A549 (cell line): ENCODE results near the gene AMIGO3. TPM values are rescaled to one million over a fixed set of nuclear protein-coding genes. Genes with fewer than 3 reads are reported as not detected.

Experiments
- ATAC-seq, 2 experiments: fragments of 200-7000 bp in 1 of 2; fragments of >200 bp in 1 of 2; cut with Nextera tagmentation in 1 of 2; cut with Tn5 transposase in 1 of 2; 3 replicates each; pipeline versions ENCODE4 v1.8.0 to v1.9.1; 2018 to 2020; ENCODE audit warnings: mild to moderate bottlenecking in 1 of 2, moderate library complexity in 1 of 2
- CTCF ChIA-PET: fragments of 300-600 bp; sonication (Branson Sonifier 250); formaldehyde crosslinking; extraction: SDS; loops from one replicate; lab custom pipeline; 2021; ENCODE audit warnings: antibody characterized with exemption, inconsistent platforms; lab: Yijun Ruan, JAX
- POLR2A ChIA-PET: fragments of 350-600 bp; formaldehyde crosslinking; extraction: SDS; loops from one replicate; lab custom pipeline; 2021; ENCODE audit warnings: antibody characterized with exemption, inconsistent platforms; lab: Yijun Ruan, JAX
- DNase-seq, 2 experiments: peaks; one replicate each; pipeline versions ENCODE4 v3.0.0 to v3.0.0-alpha.2; 2011 to 2016; ENCODE audit warnings: low read depth in 1 of 2, low spot score in 1 of 2
- FAIRE-seq: peaks from 2 replicates; lab custom pipeline; 2011; peaks lifted over from hg19 to GRCh38; lab: Jason Lieb, UNC
- H3K27ac ChIP-seq, 2 experiments: fragments of >200 bp; sonication (Bioruptor Twin); formaldehyde crosslinking; 3 replicates each; pipeline ENCODE4 v1.5.1; 2016 to 2017
- H3K4me1 ChIP-seq: fragments of >200 bp; sonication (Bioruptor Twin); formaldehyde crosslinking; 3 replicates; pipeline ENCODE4 v1.6.1; 2016
- H3K4me2 ChIP-seq: fragments of >200 bp; sonication (Bioruptor Twin); formaldehyde crosslinking; 3 replicates; pipeline ENCODE4 v1.6.1; 2016
- H3K4me3 ChIP-seq: fragments of >200 bp; sonication (Bioruptor Twin); formaldehyde crosslinking; 3 replicates; pipeline ENCODE4 v1.5.1; 2016
- H3K9me3 ChIP-seq: fragments of >200 bp; sonication (Bioruptor Twin); formaldehyde crosslinking; 3 replicates; pipeline ENCODE4 v1.6.1; 2016
- CBX2 ChIP-seq: fragments of 200-600 bp; sonication (generic); IDR thresholded peaks from 2 replicates; pipeline ENCODE4 v1.6.1; 2016; ENCODE audit warnings: low read depth, mild to moderate bottlenecking, borderline replicate concordance
- CEBPB ChIP-seq, 2 experiments: fragments of >200 bp in 1 of 2; sonication (Bioruptor Twin) in 1 of 2; formaldehyde crosslinking in 1 of 2; IDR thresholded peaks; 2 replicates each; pipeline ENCODE4 v1.6.1; 2012 to 2016
- CHD4 ChIP-seq: fragments of 200-600 bp; sonication (generic); IDR thresholded peaks from 2 replicates; pipeline ENCODE4 v1.6.1; 2016; ENCODE audit warnings: antibody characterized with exemption, mild to moderate bottlenecking, borderline replicate concordance
- FOXS1 ChIP-seq: fragments of 250-450 bp; sonication (Bioruptor Pico); IDR thresholded peaks from 2 replicates; pipeline ENCODE4 v1.5.0; 2020; ENCODE audit warnings: mild to moderate bottlenecking, moderate library complexity
- HDAC2 ChIP-seq: fragments of 200-600 bp; sonication (generic); IDR thresholded peaks from 2 replicates; pipeline ENCODE4 v1.6.1; 2016
- HOXB13 ChIP-seq: fragments of 250-450 bp; sonication (Bioruptor Pico); IDR thresholded peaks from 2 replicates; pipeline ENCODE4 v1.5.0; 2020; ENCODE audit warnings: low read depth, mild to moderate bottlenecking, moderate library complexity
- HOXB5 ChIP-seq: fragments of 250-450 bp; sonication (Bioruptor Pico); IDR thresholded peaks from 2 replicates; pipeline ENCODE4 v1.5.0; 2020; ENCODE audit warnings: mild to moderate bottlenecking, moderate library complexity
- JUN ChIP-seq, 2 experiments: fragments of >200 bp; sonication (Bioruptor Twin); formaldehyde crosslinking; IDR thresholded peaks; 2 replicates in 1 of 2; 3 replicates in 1 of 2; pipeline ENCODE4 v1.6.1; 2016 to 2017
- KDM5A ChIP-seq: fragments of 200-600 bp; sonication (generic); IDR thresholded peaks from 2 replicates; pipeline ENCODE4 v1.6.1; 2016; ENCODE audit warnings: antibody characterized with exemption, mild to moderate bottlenecking
- POLR2AphosphoS2 ChIP-seq: conservative IDR thresholded peaks from 2 replicates; pipeline ENCODE4 v1.6.1; 2012; ENCODE audit warnings: low read length, improper control_type of control experiment, inconsistent platforms
- RCOR1 ChIP-seq: fragments of 150-350 bp; IDR thresholded peaks from 2 replicates; pipeline ENCODE4 v1.6.1; 2014; ENCODE audit warnings: antibody characterized with exemption, low read length, low read depth
- TP53 ChIP-seq: fragments of 250-450 bp; sonication (Bioruptor Pico); IDR thresholded peaks from 2 replicates; pipeline ENCODE4 v1.5.0; 2021; ENCODE audit warnings: mild to moderate bottlenecking, moderate library complexity
- WGBS: methylation state at CpG from one replicate; pipeline ENCODE4 v1.1.6; 2017; ENCODE audit errors: missing lambda C conversion rate; 5-methylcytosine and 5-hydroxymethylcytosine counted together
- polyA plus RNA-seq, 4 experiments: library from polyadenylated mRNA; depleted of rRNA in 3 of 4; stranded (reverse); fragments of >200 nt; fragmentation: RNase III in 1 of 4; extraction: RNeasy Plus Mini Kit Qiagen cat#74134 plus additional on column Dnase treatment in 1 of 4; gene quantifications; 2 replicates in 3 of 4; 3 replicates in 1 of 4; pipeline ENCODE4 v1.2.3, GENCODE V29; 2011 to 2017
- TF ChIP-seq, protein P1 (sequence below): fragments of 250-450 bp; sonication (Bioruptor Pico); IDR thresholded peaks from 2 replicates; pipeline ENCODE4 v1.5.0; 2020; ENCODE audit warnings: low read depth, mild to moderate bottlenecking, moderate library complexity
- TF ChIP-seq, protein P2 (sequence below): fragments of 150-350 bp; IDR thresholded peaks from 2 replicates; pipeline ENCODE4 v1.6.1; 2014; ENCODE audit warnings: low read depth, mild to moderate bottlenecking, low read length
- TF ChIP-seq, protein P3 (sequence below): fragments of 450-650 bp; IDR thresholded peaks from 2 replicates; pipeline ENCODE4 v1.6.1; 2014; ENCODE audit warnings: antibody characterized with exemption
- TF ChIP-seq, protein P4 (sequence below): fragments of 200-600 bp; sonication (generic); IDR thresholded peaks from 2 replicates; pipeline ENCODE4 v1.6.1; 2016; ENCODE audit warnings: antibody characterized with exemption, mild to moderate bottlenecking, moderate library complexity

The AMIGO3 gene
- polyA plus RNA-seq, 2 of the 4 experiments (the other 2 are of a cell fraction), result 0.03 TPM; not detected in 1

DNA sequence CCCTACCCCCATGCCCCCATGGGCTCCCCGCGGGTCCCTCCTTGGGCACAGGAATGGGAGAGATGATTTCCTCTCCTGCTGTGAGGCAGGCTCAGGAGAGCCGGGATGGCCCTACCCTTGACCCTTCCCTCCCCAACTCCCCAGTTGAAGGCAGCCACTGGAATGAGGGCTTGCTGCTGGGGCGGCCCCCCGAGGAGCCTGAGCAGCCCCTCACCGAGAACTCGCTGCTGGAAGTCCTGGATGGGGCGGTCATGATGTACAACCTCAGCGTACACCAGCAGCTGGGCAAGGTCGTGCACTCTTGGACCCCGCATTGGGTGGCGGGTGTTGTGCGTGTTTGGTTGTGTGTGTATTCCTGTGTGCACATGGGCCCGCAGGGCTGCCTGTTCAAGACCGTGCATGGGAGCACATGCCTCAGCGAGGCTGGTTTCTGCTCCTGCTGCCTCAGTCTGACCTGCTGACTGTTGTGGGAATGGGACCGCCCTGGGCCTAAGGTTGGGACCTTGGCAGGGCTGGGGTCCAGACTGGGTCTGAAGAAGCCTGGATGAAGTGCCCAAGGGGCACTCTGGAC lies 14.0 kb downstream of the AMIGO3 start:
- H3K4me1 ChIP-seq, result no peaks in the 10 kb centered on the region
- H3K9me3 ChIP-seq, result no peaks in the 10 kb centered on the region
- WGBS, result 97% methylated on average over 7 of the region's 17 CpGs
- ATAC-seq (no peak), FAIRE-seq (no peak), DNase-seq (no peak)
- ChIA-PET CTCF (interaction anchor here (1.1 kb wide), 1 partner anchor 13 kb away, joined by 4 read pairs; no protein-coding TSS in a partner anchor), POLR2A (no interaction called here)
- no peak overlapping the region for H3K27ac ChIP-seq
- H3K4me2 ChIP-seq, result no peak overlapping the region
- H3K4me3 ChIP-seq, result no peak overlapping the region
- TF ChIP-seq JUN (IDR thresholded peaks at IDR 0.05), result no peak
- no peak for TF ChIP-seq POLR2AphosphoS2
- no peak for TF ChIP-seq CBX2
- TF ChIP-seq, protein P1, sequence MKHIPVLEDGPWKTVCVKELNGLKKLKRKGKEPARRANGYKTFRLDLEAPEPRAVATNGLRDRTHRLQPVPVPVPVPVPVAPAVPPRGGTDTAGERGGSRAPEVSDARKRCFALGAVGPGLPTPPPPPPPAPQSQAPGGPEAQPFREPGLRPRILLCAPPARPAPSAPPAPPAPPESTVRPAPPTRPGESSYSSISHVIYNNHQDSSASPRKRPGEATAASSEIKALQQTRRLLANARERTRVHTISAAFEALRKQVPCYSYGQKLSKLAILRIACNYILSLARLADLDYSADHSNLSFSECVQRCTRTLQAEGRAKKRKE (CRISPR knock-in tag), result no peak

DNA sequence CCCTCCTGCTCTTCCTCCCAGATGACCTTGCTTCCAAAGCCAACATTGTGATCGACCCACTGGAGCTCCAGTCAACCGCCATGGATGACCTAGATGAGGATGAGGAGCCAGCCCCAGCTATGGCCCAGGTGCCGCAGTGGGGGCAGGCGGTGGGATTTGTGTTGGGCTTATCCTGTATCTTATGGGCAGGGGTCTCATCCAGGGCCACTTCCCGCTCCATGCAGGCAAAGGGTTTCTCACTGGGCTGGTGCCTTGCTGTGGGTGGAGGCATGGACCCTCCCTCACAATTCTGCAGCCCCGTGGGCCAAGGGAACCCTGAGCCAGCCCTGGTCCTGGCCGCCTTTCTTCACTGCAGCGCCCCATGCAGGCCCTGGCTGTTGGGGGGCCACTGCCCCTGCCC lies 14.9 kb downstream of the AMIGO3 start:
- 88% methylated on average over 3 of the region's 8 CpGs for WGBS
- DNase-seq (no peak), ATAC-seq (no peak), FAIRE-seq (no peak)
- no peaks in the 10 kb centered on the region for H3K9me3 ChIP-seq
- ChIA-PET CTCF (interaction anchor here (1.7 to 5.0 kb wide), 4 partner anchors 7 to 165 kb away, joined by 7 to 44 read pairs (median 8); no protein-coding TSS in a partner anchor), POLR2A (no interaction called here)
- H3K4me2 ChIP-seq, result no peak overlapping the region
- TF ChIP-seq, protein P2, sequence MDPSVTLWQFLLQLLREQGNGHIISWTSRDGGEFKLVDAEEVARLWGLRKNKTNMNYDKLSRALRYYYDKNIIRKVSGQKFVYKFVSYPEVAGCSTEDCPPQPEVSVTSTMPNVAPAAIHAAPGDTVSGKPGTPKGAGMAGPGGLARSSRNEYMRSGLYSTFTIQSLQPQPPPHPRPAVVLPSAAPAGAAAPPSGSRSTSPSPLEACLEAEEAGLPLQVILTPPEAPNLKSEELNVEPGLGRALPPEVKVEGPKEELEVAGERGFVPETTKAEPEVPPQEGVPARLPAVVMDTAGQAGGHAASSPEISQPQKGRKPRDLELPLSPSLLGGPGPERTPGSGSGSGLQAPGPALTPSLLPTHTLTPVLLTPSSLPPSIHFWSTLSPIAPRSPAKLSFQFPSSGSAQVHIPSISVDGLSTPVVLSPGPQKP, result no peak
- TF ChIP-seq CHD4, result no peak
- TF ChIP-seq RCOR1, result no peak
- no peak for TF ChIP-seq HOXB5 (CRISPR knock-in tag)
- no peak for TF ChIP-seq HDAC2
- TF ChIP-seq POLR2AphosphoS2, result no peak
- TF ChIP-seq HOXB13 (CRISPR knock-in tag), result no peak
- no peak for TF ChIP-seq CEBPB (IDR thresholded peaks at IDR 0.05)
- TF ChIP-seq, protein P3, sequence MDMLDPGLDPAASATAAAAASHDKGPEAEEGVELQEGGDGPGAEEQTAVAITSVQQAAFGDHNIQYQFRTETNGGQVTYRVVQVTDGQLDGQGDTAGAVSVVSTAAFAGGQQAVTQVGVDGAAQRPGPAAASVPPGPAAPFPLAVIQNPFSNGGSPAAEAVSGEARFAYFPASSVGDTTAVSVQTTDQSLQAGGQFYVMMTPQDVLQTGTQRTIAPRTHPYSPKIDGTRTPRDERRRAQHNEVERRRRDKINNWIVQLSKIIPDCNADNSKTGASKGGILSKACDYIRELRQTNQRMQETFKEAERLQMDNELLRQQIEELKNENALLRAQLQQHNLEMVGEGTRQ, result no peak
- no peak for TF ChIP-seq TP53
- no peak overlapping the region for H3K27ac ChIP-seq
- no peaks in the 10 kb centered on the region for H3K4me1 ChIP-seq
- H3K4me3 ChIP-seq, result no peak overlapping the region

DNA sequence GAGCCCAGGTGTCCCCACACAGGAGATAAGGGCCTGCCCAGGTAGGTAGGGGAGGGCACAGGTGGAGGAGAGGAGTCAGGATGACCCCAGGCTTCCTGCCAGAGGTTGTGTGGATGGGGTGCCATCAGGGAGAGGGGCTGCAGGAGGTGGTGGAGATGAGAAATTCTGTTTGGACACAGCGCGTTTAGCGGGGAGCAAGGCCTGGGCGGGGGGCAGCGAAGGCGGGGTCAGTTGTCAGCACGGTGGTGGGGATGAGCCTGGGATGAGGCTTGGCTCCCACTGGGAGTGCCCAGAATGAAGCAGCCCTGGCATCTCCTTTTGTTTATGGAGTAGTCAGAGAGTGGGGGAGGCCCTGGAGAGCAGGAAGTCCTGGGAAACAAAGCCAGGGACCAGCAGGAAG lies 15.5 kb downstream of the AMIGO3 start:
- no peak for ATAC-seq
- no peak for FAIRE-seq

More for the DNA sequence above, 15.5 kb downstream of the AMIGO3 start:
- 86% methylated on average over 7 of the region's 7 CpGs for WGBS
- Histone ChIP-seq H3K27ac (no peak overlapping the region), H3K4me1 (no peaks in the 10 kb centered on the region)
- no peak for DNase-seq
- TF ChIP-seq, protein P1 (CRISPR knock-in tag), result no peak
- TF ChIP-seq, protein P4, sequence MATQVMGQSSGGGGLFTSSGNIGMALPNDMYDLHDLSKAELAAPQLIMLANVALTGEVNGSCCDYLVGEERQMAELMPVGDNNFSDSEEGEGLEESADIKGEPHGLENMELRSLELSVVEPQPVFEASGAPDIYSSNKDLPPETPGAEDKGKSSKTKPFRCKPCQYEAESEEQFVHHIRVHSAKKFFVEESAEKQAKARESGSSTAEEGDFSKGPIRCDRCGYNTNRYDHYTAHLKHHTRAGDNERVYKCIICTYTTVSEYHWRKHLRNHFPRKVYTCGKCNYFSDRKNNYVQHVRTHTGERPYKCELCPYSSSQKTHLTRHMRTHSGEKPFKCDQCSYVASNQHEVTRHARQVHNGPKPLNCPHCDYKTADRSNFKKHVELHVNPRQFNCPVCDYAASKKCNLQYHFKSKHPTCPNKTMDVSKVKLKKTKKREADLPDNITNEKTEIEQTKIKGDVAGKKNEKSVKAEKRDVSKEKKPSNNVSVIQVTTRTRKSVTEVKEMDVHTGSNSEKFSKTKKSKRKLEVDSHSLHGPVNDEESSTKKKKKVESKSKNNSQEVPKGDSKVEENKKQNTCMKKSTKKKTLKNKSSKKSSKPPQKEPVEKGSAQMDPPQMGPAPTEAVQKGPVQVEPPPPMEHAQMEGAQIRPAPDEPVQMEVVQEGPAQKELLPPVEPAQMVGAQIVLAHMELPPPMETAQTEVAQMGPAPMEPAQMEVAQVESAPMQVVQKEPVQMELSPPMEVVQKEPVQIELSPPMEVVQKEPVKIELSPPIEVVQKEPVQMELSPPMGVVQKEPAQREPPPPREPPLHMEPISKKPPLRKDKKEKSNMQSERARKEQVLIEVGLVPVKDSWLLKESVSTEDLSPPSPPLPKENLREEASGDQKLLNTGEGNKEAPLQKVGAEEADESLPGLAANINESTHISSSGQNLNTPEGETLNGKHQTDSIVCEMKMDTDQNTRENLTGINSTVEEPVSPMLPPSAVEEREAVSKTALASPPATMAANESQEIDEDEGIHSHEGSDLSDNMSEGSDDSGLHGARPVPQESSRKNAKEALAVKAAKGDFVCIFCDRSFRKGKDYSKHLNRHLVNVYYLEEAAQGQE, result no peak
- no peak for TF ChIP-seq FOXS1 (CRISPR knock-in tag)
- TF ChIP-seq, protein P3, result no peak
- TF ChIP-seq TP53, result no peak
- TF ChIP-seq, protein P2, result no peak
- no peak for TF ChIP-seq KDM5A
- TF ChIP-seq, all 56 proteins: peak for 0
- POLR2A ChIA-PET, result no interaction called here
- Histone ChIP-seq H3K4me3 (no peak overlapping the region), H3K9me3 (no peaks in the 10 kb centered on the region), H3K4me2 (no peak overlapping the region)
- CTCF ChIA-PET, result interaction anchor here (0.8 to 5.0 kb wide), 9 partner anchors 8 to 198 kb away, joined by 3 to 44 read pairs (median 7); partner anchors contain the start of gene AMIGO3
